HG03378 (cell line): ENCODE results near the gene NRARP.

Experiments used
- ATAC-seq: cut with Tn5 transposase; IDR thresholded peaks from one replicate; pipeline ENCODE4 v1.9.1; 2021; ENCODE audit warnings: mild to moderate bottlenecking, moderate library complexity; ENCODE audit not compliant: unreplicated experiment

The NRARP gene

DNA sequence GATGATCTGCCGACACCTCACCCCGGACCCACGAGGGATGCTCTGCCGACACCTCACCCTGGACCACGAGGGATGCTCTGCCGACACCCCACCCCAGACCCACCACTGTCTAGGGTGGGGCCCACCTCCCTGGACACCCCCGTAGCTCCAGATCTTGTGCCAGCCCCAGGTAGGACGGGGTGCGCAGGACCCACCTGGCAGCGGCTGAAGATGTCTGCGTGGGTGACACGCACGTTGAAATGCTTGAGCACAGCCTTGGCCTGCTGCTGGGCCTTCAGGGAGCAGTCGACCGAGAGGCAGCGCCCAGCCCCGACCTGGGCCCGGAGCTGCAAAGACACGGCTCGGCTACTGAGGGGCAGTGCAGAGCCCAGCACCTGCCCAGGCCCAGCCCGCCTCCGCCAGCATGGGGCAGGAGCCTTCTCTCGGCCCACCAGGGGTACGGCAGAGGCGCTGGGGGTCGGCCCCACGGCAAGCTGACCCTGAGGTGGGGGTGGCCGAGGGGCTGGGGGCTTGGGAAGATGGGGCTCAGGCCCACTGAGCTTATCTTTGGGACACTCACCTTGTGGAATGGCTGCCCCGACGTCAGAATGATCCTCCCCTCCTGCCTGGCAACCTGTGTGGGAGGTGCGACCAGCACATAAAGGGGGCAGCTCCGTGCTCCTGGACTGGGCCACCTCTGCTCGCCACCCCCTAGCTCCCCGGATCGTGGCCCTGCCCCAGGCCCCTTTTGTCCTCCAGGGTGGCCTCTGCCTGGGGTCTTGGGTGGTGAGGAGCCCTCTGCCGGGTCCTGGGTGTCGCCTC lies 21.7 kb upstream of the NRARP start:
- no peak for ATAC-seq

- no peak for ATAC-seq
Observed at GRCh38 chr9:137321726-137322361, 19.8 kb upstream of the NRARP start.

GRCh38 chr9:137320555-137321384 lies 18.7 kb upstream of the NRARP start:
- ATAC-seq = no peak

DNA sequence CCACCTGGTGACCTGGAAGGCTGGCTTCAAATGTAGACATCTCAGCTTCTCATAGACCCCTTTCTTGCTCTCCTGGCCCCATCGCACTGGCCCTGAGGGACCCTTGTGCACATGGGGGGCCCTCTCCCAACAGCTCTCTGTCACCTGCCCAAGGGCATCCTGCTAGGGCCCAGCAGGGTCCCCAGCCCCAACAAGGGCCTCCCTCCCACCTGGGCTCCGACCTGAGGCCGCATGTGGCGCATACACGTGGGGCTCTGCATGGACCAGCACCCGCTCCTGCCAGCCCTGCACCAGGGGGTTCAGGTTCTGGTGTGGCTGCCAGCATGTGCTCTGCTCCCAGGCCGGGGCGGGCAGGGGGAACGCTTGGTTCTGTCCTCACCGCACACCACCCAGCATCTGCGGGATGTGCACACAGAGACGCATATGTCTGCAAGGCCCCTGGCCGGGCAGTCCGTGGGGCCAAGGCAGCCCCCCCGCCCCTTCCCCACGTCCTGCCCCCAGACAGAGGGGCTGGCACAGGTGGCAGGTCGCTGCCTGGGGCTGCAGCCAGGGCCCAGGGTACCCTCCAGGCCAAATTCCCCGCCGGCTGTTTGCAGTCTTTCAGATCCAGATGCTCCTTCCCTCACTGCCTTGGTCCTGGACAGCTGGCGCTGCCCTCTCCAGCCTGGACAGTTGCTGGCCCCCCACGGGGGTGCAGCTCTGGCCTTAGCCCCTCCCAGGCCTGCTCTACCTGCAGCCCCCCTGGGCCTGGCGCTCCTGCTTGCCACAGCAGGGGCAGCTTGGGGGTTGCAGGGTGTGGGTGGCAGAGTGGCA lies 17.9 kb upstream of the NRARP start:
- ATAC-seq = no peak

DNA sequence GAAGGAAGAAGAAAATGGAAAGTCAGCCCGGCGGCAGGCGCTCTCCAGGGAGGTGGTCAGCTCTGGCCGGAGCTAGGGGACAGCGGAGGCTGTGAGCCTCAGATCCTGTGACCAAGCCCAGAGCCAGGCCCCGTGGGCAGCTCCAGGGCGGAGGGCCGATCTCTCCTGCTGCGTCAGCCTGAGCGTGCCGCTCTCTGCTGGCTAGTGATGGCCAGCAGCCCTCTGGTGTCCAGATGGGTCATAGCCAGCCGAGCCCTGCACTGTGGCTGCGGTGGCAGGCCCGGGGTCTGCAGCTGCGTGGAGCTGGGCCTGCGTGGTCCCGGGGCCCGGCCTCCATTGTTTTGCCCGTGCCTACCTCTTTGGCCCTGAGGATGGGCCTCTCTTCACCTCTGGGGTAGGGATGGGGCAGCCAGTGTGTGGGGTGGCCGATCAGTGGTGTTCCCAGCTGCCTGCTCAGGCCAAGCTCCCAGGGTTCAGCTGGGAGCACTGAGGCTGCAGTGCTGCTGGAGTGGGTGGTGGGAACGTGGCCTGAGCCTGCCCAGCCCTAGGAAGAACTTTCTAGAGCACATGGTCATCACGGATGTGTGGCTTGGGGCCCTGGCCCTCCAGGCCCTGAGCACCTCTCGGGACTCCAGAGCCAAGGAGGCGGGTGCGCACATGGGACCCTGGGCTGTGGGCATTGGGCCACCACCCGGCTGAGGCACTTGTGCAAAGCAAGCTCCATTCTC lies 17.1 kb upstream of the NRARP start:
- ATAC-seq = no peak

DNA sequence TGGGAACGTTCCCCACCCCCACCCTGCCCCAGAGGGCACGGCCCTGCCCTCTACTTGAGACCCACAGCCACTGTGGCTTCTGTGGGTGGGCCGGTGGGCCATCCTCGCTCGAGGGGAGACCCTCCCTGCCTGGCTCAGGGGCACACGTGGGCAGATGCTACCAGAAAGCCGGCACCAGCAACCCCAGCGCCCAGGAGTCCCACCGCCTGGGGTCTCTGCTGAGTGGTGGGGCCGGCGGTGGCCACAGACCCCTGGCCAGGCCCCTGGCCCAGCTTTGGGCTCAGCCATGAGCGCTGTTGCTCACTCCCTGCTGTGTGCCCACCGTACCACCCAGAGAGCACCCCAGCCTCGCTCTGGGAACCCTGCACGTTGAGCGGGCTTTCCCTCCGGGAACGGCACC lies 16.5 kb upstream of the NRARP start:
- ATAC-seq = no peak

GRCh38 chr9:137317718-137318511 lies 15.8 kb upstream of the NRARP start:
- no peak for ATAC-seq

GRCh38 chr9:137317021-137317717 lies 15.1 kb upstream of the NRARP start:
- no peak for ATAC-seq

- no peak for ATAC-seq
Observed at GRCh38 chr9:137316012-137316981, 14.2 kb upstream of the NRARP start.

GRCh38 chr9:137315581-137316011 lies 13.5 kb upstream of the NRARP start:
- no peak for ATAC-seq

GRCh38 chr9:137314561-137315560 lies 12.8 kb upstream of the NRARP start:
- ATAC-seq = no peak

DNA sequence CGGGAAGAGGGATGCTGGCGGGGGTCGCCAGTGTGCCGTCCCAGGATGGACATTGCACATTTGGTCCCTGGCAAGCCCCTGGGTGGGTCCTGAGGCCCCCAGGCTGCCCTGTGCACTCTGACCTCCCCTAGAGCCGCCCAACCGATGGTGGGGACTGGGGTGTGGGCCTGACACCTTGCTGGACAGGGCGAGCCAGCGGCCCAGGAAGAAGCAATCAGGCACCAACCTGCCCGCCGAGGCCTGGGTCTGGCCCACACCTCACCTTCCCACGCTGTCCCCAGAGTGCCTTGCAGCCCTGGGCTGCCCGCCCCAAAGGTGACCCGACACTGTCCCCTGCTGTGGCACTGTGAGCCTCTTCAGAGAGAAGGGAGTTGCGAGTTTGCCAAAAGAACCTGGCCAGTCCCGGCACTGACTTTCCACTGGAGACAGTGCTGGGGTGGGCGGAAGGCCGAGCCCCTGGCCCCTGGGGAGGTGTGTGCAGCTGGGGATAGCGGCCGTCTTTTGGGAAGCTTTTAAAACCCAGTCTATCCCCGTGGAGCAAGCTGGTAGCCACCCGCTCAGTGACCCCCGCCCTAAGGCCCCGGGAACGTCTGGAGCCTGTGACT lies 12.0 kb upstream of the NRARP start:
- no peak for ATAC-seq

- no peak for ATAC-seq
Observed at GRCh38 chr9:137313326-137313936, 11.4 kb upstream of the NRARP start.

DNA sequence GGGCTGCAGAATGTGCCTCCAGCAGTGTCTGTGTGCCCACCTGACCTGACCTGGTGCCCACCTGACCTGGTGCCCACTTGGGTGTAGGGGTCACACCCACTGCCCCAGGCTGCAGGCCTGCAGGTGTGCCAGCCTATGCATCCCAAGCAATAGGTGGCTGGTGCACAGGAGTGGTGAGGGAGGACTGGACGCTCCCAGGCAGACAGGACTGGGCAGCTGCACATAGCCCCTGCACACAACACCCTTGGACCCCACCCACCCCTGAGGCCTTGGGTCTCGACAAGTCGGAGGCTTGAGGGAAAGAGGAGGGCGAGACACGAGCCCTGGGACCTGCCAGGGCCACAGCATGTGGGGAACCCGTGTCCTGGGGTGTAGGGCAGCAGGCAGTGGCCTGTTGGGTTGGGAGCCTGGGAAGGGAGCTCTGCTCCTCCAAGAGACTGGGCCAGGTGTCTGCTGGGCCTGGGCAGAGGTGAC lies 10.8 kb upstream of the NRARP start:
- no peak for ATAC-seq
